Muscle of back (tissue), 13 donors: Measurements from ENCODE around the gene PGBD5. TPM values are rescaled to one million over a fixed set of nuclear protein-coding genes. Genes with fewer than 3 reads are reported as not detected.
"Not testable (repeated sequence)": the region's sequence is repeated elsewhere in the genome, so short reads cannot be mapped to it uniquely, and the experiment has no call there.

Source experiments
- DNase-seq, 3 donors: peaks; one replicate each; pipeline versions ENCODE4 v3.0.0 to v3.0.0-alpha.2; 2013
- long read RNA-seq, 9 donors: transcript quantifications; one replicate each; lab custom pipeline, GENCODE V29; 2026
- polyA plus RNA-seq, 10 donors: library from polyadenylated mRNA; unstranded; fragments of 120-200 nt; gene quantifications; one replicate each; pipeline ENCODE4 v1.2.1, GENCODE V29; 2013; ENCODE audit not compliant: insufficient read length in 10 of 10

The PGBD5 gene
- 10 to 100 TPM in 9 of 10 donors, 1 to 10 TPM in 1; 5.2 to 39.1 (median 20.1) TPM for polyA plus RNA-seq
- long read RNA-seq, donor 1, full-length matches to known transcripts: 3 of 3 reads
- long read RNA-seq, donor 1, partial matches to known transcripts: 0 of 3 reads
- long read RNA-seq, donor 1, other reads (novel, unspliced or antisense): 0 of 3 reads
- long read RNA-seq, donor 2, full-length matches to known transcripts: 1 of 1 reads
- long read RNA-seq, donor 2, partial matches to known transcripts: 0 of 1 reads
- long read RNA-seq, donor 2, other reads (novel, unspliced or antisense): 0 of 1 reads
- long read RNA-seq, donor 3: 0 reads
- long read RNA-seq, donor 4: 0 reads
- long read RNA-seq, donor 5, full-length matches to known transcripts: 4 of 4 reads
- long read RNA-seq, donor 5, partial matches to known transcripts: 0 of 4 reads
- long read RNA-seq, donor 5, other reads (novel, unspliced or antisense): 0 of 4 reads
- long read RNA-seq, donor 6, full-length matches to known transcripts: 1 of 1 reads
- long read RNA-seq, donor 6, partial matches to known transcripts: 0 of 1 reads
- long read RNA-seq, donor 6, other reads (novel, unspliced or antisense): 0 of 1 reads
- long read RNA-seq, donor 7: 0 reads
- long read RNA-seq, donor 8, full-length matches to known transcripts: 1 of 1 reads
- long read RNA-seq, donor 8, partial matches to known transcripts: 0 of 1 reads
- long read RNA-seq, donor 8, other reads (novel, unspliced or antisense): 0 of 1 reads
- long read RNA-seq, donor 9: 0 reads

GRCh38 chr1:230426246-230427093, at the start of gene PGBD5:
TSS of gene PGBD5 (minus strand) at chr1:230426332. CDS start at chr1:230425928, 404 bp downstream.
- DNase-seq: peak; percentile 64 to 93 (median 85)

GRCh38 chr1:230474924-230475323, 48.8 kb upstream of the PGBD5 start:
- DNase-seq: not testable (repeated sequence)

GRCh38 chr1:230470750-230471149, 44.6 kb upstream of the PGBD5 start:
- DNase-seq: not testable (repeated sequence)

- DNase-seq: no peak
Measured at GRCh38 chr1:230469271-230469670, 43.1 kb upstream of the PGBD5 start.

GRCh38 chr1:230465691-230466090, 39.6 kb upstream of the PGBD5 start:
- no peak for DNase-seq

- DNase-seq: no peak
Measured at GRCh38 chr1:230464671-230465070, 38.5 kb upstream of the PGBD5 start.

- DNase-seq: no peak
Measured at GRCh38 chr1:230463760-230464159, 37.6 kb upstream of the PGBD5 start.

- no peak for DNase-seq
Measured at GRCh38 chr1:230463326-230463725, 37.2 kb upstream of the PGBD5 start.

- peak in 1 of 3 donors; percentile 3 for DNase-seq
Measured at GRCh38 chr1:230459465-230459864, 33.3 kb upstream of the PGBD5 start.

GRCh38 chr1:230458509-230458908, 32.4 kb upstream of the PGBD5 start:
- no peak for DNase-seq

- no peak for DNase-seq
Measured at GRCh38 chr1:230456478-230456877, 30.3 kb upstream of the PGBD5 start.

GRCh38 chr1:230455291-230455690, 29.2 kb upstream of the PGBD5 start:
- DNase-seq: no peak

GRCh38 chr1:230453377-230453776, 27.2 kb upstream of the PGBD5 start:
- no peak for DNase-seq

- no peak for DNase-seq
Measured at GRCh38 chr1:230441183-230442029, 15.3 kb upstream of the PGBD5 start.

- no peak for DNase-seq
Measured at GRCh38 chr1:230435108-230435507, 9.0 kb upstream of the PGBD5 start.

GRCh38 chr1:230431527-230431926, 5.4 kb upstream of the PGBD5 start:
- no peak for DNase-seq

- no peak for DNase-seq
Measured at GRCh38 chr1:230430499-230430898, 4.4 kb upstream of the PGBD5 start.

GRCh38 chr1:230429067-230429735, 3.1 kb upstream of the PGBD5 start:
- no peak for DNase-seq

- no peak for DNase-seq
Measured at GRCh38 chr1:230427981-230428380, 1.8 kb upstream of the PGBD5 start.

- DNase-seq: no peak
Measured at GRCh38 chr1:230427094-230427876, 1.2 kb upstream of the PGBD5 start.
